Measurements from ENCODE around the gene NFKBIB.
"Not testable (repeated sequence)": the region's sequence is repeated elsewhere in the genome, so short reads cannot be mapped to it uniquely, and the experiment has no call there.

Gene NFKBIB

DNA sequence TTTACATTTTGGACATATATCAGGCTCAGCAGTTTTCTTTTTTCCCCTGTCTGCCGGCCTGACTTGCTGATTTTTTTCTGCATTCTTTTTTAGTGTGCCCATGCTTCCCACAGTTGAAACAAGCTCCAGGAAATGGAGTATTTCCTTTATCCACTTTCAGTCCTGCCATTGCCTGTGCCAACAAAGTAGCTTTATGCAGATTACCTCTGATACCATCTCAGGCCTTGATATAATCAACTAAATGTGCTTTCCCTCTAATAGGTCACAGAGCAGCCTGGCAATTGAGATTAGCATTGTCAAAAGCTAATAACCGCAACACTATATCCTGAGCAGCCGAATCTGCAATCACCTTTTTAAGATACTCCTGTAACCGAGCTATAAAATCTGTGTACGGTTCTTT is 40.2 kb downstream of the NFKBIB start:
- Histone ChIP-seq H3F3A (ENCODE audit: insufficient read depth) (no peaks in the 10 kb centered on the region), H3K27me3 (ENCODE audit: low read length) (no peaks in the 10 kb centered on the region), H4K20me1 (ENCODE audit: low read depth, low read length) (no peaks in the 10 kb centered on the region), H3K9me2 (replicated peaks; ENCODE audit: insufficient read depth, low read length) (no peaks in the 10 kb centered on the region), H3K27ac (ENCODE audit: low read depth, low read length) (no peak overlapping the region), H3K9me3 (ENCODE audit: insufficient read depth, low read length) (peaks cover under 1% of the 10 kb centered on the region; the same call in 1 of the 2 replicates), H3K79me2 (ENCODE audit: insufficient read depth, low read length) (no peaks in the 10 kb centered on the region), H3K9ac (ENCODE audit: low read length) (no peak overlapping the region), H2AFZ (ENCODE audit: low read depth, low read length, severe bottlenecking) (no peak overlapping the region), H3K36me3 (ENCODE audit: low read length) (peaks cover under 1% of the 10 kb centered on the region; the same call in 1 of the 2 replicates), H3K4me2 (ENCODE audit: low read depth, low read length, poor library complexity, severe bottlenecking) (no peak overlapping the region), H3K4me3 (ENCODE audit: insufficient read depth, low read length, poor library complexity, severe bottlenecking) (no peak overlapping the region)
- no peak for TF ChIP-seq EZH2phosphoT487 (conservative IDR thresholded peaks at IDR 0.05; ENCODE audit: low read length)
- TF ChIP-seq, protein P1, sequence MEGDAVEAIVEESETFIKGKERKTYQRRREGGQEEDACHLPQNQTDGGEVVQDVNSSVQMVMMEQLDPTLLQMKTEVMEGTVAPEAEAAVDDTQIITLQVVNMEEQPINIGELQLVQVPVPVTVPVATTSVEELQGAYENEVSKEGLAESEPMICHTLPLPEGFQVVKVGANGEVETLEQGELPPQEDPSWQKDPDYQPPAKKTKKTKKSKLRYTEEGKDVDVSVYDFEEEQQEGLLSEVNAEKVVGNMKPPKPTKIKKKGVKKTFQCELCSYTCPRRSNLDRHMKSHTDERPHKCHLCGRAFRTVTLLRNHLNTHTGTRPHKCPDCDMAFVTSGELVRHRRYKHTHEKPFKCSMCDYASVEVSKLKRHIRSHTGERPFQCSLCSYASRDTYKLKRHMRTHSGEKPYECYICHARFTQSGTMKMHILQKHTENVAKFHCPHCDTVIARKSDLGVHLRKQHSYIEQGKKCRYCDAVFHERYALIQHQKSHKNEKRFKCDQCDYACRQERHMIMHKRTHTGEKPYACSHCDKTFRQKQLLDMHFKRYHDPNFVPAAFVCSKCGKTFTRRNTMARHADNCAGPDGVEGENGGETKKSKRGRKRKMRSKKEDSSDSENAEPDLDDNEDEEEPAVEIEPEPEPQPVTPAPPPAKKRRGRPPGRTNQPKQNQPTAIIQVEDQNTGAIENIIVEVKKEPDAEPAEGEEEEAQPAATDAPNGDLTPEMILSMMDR (IDR thresholded peaks at IDR 0.05; ENCODE audit: insufficient read depth, low read length, poor library complexity, severe bottlenecking): no peak

DNA sequence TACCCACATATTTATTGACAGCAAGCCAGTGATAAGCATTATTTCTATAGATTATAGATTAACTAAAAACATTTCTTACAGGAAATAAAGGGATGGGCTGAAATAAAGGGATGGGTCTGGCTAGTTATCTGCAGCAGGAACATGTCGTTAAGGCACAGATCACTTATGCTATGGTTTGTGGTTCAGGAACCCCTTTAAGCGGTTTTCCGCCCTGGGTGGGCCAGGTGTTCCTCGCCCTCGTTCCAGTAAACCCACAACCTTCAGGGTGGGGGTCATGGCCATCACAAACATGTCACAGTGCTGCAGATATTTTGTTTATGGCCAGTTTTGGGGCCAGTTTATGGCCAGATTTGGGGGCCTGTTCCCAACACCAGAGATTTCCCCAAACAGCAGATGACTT is 41.7 kb downstream of the NFKBIB start:
- not testable (repeated sequence) for H3K36me3 ChIP-seq (ENCODE audit: low read length); H3K27me3 ChIP-seq (ENCODE audit: low read length); H3K9me2 ChIP-seq (replicated peaks; ENCODE audit: insufficient read depth, low read length); H4K20me1 ChIP-seq (ENCODE audit: low read depth, low read length); H3K4me2 ChIP-seq (ENCODE audit: low read depth, low read length, poor library complexity, severe bottlenecking); H3K9me3 ChIP-seq (ENCODE audit: insufficient read depth, low read length); H3K79me2 ChIP-seq (ENCODE audit: insufficient read depth, low read length); H3K4me3 ChIP-seq (ENCODE audit: insufficient read depth, low read length, poor library complexity, severe bottlenecking); H3F3A ChIP-seq (ENCODE audit: insufficient read depth); H3K27ac ChIP-seq (ENCODE audit: low read depth, low read length); H2AFZ ChIP-seq (ENCODE audit: low read depth, low read length, severe bottlenecking); H3K9ac ChIP-seq (ENCODE audit: low read length)

DNA sequence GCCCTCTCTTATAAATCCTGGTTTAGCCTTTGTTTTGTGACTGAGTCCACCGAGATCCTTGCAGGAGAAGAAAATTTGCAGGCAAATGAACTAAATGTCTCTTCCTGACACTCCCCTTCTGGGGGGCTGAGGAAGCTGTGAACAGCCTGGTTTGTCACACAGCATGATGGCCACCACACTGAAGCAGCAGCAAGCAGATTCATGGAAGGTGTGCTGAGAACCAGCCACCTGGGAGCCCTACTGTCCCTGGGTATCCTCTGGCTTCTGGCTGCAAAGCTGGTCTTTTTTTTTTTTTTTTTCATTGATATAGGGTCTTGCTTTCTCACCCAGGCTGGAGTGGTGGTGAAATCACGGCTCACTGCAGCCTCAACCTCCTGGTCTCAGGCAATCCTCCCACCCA is 42.2 kb downstream of the NFKBIB start:
- H3K79me2 ChIP-seq (ENCODE audit: insufficient read depth, low read length): no peaks in the 10 kb centered on the region
- H3K36me3 ChIP-seq (ENCODE audit: low read length): no peaks in the 10 kb centered on the region
- TF ChIP-seq, protein P1 (IDR thresholded peaks at IDR 0.05; ENCODE audit: insufficient read depth, low read length, poor library complexity, severe bottlenecking): no peak
- no peak overlapping the region for H3K4me2 ChIP-seq (ENCODE audit: low read depth, low read length, poor library complexity, severe bottlenecking)
- no peaks in the 10 kb centered on the region for H3F3A ChIP-seq (ENCODE audit: insufficient read depth)
- H3K27me3 ChIP-seq (ENCODE audit: low read length): no peaks in the 10 kb centered on the region
- H3K4me3 ChIP-seq (ENCODE audit: insufficient read depth, low read length, poor library complexity, severe bottlenecking): no peak overlapping the region
- H2AFZ ChIP-seq (ENCODE audit: low read depth, low read length, severe bottlenecking): no peak overlapping the region
- H3K9ac ChIP-seq (ENCODE audit: low read length): no peak overlapping the region
- no peaks in the 10 kb centered on the region for H4K20me1 ChIP-seq (ENCODE audit: low read depth, low read length)
- H3K9me3 ChIP-seq (ENCODE audit: insufficient read depth, low read length): no peaks in the 10 kb centered on the region
- no peak overlapping the region for H3K27ac ChIP-seq (ENCODE audit: low read depth, low read length)
- no peaks in the 10 kb centered on the region for H3K9me2 ChIP-seq (replicated peaks; ENCODE audit: insufficient read depth, low read length)

DNA sequence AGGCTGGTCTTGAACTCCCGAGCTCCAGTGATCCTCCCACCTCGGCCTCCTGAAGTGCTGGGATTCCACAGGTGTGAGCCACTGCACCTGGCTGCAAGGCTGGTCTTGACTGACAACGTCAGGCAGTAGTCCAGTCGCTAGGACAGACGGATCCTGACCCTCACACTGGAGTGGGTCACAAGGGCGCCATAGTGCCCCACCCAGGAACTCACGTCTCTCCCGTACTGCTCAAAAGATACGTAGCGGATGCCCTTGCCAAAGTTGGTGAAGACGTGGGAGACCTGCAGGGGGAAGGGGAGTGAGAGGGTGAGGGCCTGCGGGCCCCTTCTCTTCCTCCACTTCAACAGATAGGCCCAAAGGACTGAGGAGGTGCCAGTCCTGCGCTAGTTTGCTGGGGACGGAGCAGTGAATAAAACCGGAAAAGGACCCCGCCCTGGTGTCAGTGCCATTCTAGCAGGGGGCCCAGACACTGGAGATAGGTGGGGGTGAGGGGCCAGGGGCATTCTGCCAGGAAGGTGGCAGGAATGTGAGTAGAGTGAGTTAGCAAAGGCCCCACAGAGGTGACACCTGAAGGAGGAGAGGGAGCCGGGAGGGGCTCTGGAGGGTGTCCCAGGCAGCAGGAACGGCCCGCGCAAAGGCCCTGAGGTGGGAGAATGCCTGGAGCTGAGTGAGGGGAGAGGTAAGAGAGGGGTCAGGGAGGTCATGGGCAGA is 42.9 kb downstream of the NFKBIB start:
- TF ChIP-seq, protein P1 (IDR thresholded peaks at IDR 0.05; ENCODE audit: insufficient read depth, low read length, poor library complexity, severe bottlenecking): no peak
- no peak for TF ChIP-seq EZH2phosphoT487 (conservative IDR thresholded peaks at IDR 0.05; ENCODE audit: low read length)
- no peak overlapping the region for H3K4me2 ChIP-seq (ENCODE audit: low read depth, low read length, poor library complexity, severe bottlenecking)

More for the DNA sequence above, 42.9 kb downstream of the NFKBIB start:
- Histone ChIP-seq H3K9ac (ENCODE audit: low read length) (no peak overlapping the region), H4K20me1 (ENCODE audit: low read depth, low read length) (no peaks in the 10 kb centered on the region), H3K36me3 (ENCODE audit: low read length) (no peaks in the 10 kb centered on the region), H3K79me2 (ENCODE audit: insufficient read depth, low read length) (no peaks in the 10 kb centered on the region), H2AFZ (ENCODE audit: low read depth, low read length, severe bottlenecking) (no peak overlapping the region), H3K4me3 (ENCODE audit: insufficient read depth, low read length, poor library complexity, severe bottlenecking) (no peak overlapping the region), H3K27me3 (ENCODE audit: low read length) (no peaks in the 10 kb centered on the region), H3K9me3 (ENCODE audit: insufficient read depth, low read length) (no peaks in the 10 kb centered on the region), H3K27ac (ENCODE audit: low read depth, low read length) (no peak overlapping the region), H3K9me2 (replicated peaks; ENCODE audit: insufficient read depth, low read length) (no peaks in the 10 kb centered on the region), H3F3A (ENCODE audit: insufficient read depth) (no peaks in the 10 kb centered on the region)

All from SU-DHL-6 (cell line).